NT2/D1 (cell line): ENCODE measurements around the gene CD99L2.

Experiments
- SUZ12 ChIP-seq: IDR thresholded peaks from 2 replicates; pipeline ENCODE4 v1.6.1; 2011; ENCODE audit not compliant: insufficient read length, insufficient read depth; ENCODE audit errors: extremely low read depth
- YY1 ChIP-seq: IDR thresholded peaks from 2 replicates; pipeline ENCODE4 v1.6.1; 2011; ENCODE audit not compliant: insufficient read length, insufficient read depth

- TF ChIP-seq YY1 (no peak), SUZ12 (no peak)
Observed at GRCh38 chrX:150906694-150907093, 8.2 kb upstream of the CD99L2 start.
